ENCODE data around the gene MTMR1.

DNA sequence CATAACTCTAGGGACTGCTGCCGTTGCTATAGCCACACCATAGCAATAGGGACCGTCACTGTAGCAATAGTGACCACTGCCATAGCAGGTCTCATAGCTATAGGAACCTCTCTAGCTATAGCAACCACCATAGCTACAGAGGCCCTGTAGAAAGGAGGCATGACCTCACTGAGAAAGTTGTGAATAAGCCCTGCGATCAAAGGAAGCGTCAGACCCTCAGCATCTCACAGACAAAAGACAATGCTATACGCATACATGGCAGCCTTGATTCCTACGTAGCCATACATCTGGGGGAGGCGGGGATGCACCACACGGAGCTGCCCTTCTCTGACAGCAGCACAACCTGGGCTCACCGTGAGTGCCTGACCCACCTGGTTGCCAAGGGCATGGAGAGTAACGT is 88.5 kb downstream of the MTMR1 start:
- TF ChIP-seq, protein P1, sequence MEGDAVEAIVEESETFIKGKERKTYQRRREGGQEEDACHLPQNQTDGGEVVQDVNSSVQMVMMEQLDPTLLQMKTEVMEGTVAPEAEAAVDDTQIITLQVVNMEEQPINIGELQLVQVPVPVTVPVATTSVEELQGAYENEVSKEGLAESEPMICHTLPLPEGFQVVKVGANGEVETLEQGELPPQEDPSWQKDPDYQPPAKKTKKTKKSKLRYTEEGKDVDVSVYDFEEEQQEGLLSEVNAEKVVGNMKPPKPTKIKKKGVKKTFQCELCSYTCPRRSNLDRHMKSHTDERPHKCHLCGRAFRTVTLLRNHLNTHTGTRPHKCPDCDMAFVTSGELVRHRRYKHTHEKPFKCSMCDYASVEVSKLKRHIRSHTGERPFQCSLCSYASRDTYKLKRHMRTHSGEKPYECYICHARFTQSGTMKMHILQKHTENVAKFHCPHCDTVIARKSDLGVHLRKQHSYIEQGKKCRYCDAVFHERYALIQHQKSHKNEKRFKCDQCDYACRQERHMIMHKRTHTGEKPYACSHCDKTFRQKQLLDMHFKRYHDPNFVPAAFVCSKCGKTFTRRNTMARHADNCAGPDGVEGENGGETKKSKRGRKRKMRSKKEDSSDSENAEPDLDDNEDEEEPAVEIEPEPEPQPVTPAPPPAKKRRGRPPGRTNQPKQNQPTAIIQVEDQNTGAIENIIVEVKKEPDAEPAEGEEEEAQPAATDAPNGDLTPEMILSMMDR (IDR thresholded peaks at IDR 0.05) = no peak
- TF ChIP-seq EP300 (IDR thresholded peaks at IDR 0.05) (no peak), POLR2A (IDR thresholded peaks at IDR 0.05) (no peak), POLR2AphosphoS5 (IDR thresholded peaks at IDR 0.05) (no peak)
